ENCODE measurements around the gene ENHO.

DNA sequence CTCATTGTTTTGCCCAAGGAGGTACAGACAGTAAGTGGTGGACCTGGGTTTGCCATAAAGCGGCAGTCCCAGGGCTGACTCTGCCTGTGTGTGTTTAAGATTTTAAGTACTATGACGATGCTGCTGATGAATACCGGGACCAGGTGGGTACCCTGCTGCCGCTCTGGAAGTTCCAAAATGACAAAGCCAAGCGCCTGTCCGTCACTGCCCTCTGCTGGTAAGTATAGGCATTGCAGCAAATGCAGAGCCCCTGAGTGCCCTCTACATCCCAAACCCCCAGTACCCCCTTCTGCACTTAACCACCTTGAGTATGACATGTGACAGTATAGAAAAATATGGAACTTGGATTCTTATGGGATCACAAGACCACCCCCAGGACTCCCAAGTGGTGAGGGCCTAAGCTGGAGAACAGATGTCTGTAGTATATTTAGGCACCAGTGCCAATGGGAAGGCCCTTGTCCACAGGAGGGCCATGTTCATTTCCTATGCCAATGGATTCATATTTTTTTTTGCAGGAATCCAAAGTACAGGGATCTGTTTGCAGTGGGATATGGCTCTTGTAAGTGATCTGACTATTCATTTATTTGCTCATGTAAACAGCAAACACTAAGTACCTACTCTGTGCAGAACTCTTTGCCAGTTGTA lies 22.0 kb downstream of the ENHO start:
- TF ChIP-seq, protein P1, sequence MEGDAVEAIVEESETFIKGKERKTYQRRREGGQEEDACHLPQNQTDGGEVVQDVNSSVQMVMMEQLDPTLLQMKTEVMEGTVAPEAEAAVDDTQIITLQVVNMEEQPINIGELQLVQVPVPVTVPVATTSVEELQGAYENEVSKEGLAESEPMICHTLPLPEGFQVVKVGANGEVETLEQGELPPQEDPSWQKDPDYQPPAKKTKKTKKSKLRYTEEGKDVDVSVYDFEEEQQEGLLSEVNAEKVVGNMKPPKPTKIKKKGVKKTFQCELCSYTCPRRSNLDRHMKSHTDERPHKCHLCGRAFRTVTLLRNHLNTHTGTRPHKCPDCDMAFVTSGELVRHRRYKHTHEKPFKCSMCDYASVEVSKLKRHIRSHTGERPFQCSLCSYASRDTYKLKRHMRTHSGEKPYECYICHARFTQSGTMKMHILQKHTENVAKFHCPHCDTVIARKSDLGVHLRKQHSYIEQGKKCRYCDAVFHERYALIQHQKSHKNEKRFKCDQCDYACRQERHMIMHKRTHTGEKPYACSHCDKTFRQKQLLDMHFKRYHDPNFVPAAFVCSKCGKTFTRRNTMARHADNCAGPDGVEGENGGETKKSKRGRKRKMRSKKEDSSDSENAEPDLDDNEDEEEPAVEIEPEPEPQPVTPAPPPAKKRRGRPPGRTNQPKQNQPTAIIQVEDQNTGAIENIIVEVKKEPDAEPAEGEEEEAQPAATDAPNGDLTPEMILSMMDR (IDR thresholded peaks at IDR 0.05; ENCODE audit: insufficient read depth, low read length) = peak; percentile 97
- no peak for TF ChIP-seq POLR2AphosphoS5 (IDR thresholded peaks at IDR 0.05; ENCODE audit: low read depth)
